Central memory CD8-positive, alpha-beta T cell (primary cell): ENCODE results near the gene CDC20.
A peak's percentile ranks its signal among the peaks of the same experiment; 100 is the strongest.
"Not testable (repeated sequence)": the region's sequence is repeated elsewhere in the genome, so short reads cannot be mapped to it uniquely, and the experiment has no call there.

Experiments
- ATAC-seq: fragments of 150-1000 bp; cut with Tn5 transposase; replicated peaks from 2 replicates; pipeline ENCODE4 v1.10.0; 2022; ENCODE audit warnings: mild to moderate bottlenecking, moderate FRiP score, moderate number of reproducible peaks; ENCODE audit not compliant: poor library complexity, severe bottlenecking; ENCODE audit errors: extremely low read depth
- DNase-seq, 2 donors: peaks; one replicate each; pipeline ENCODE4 v3.0.0; 2021; ENCODE audit warnings: low spot score in 2 of 2
- H3K27ac Mint-ChIP-seq: one replicate; pipeline ENCODE4 v1.8.0; 2022; ENCODE audit warnings: low read depth, mild to moderate bottlenecking, moderate library complexity, mixed read lengths
- H3K27me3 Mint-ChIP-seq: one replicate; pipeline ENCODE4 v1.8.0; 2022; ENCODE audit warnings: mixed read lengths
- H3K36me3 Mint-ChIP-seq: one replicate; pipeline ENCODE4 v1.8.0; 2022; ENCODE audit warnings: mild to moderate bottlenecking, moderate library complexity, mixed read lengths; ENCODE audit not compliant: insufficient read depth
- H3K4me1 Mint-ChIP-seq: one replicate; pipeline ENCODE4 v1.8.0; 2022; ENCODE audit warnings: mixed read lengths
- H3K4me3 Mint-ChIP-seq: one replicate; pipeline ENCODE4 v1.8.0; 2022; ENCODE audit warnings: mild to moderate bottlenecking, moderate library complexity, mixed read lengths
- H3K9me3 Mint-ChIP-seq: one replicate; pipeline ENCODE4 v1.8.0; 2022; ENCODE audit warnings: mixed read lengths

Gene CDC20

GRCh38 chr1:43367026-43367903, 8.5 kb downstream of the CDC20 start:
- peak overlapping the region; percentile 86 for H3K4me3 Mint-ChIP-seq
- ATAC-seq (peak; percentile 38), DNase-seq (peak in 1 of 2 donors; percentile 16)
- peaks cover 20% of the 10 kb centered on the region for H3K36me3 Mint-ChIP-seq
- peaks cover 44% of the 10 kb centered on the region for H3K4me1 Mint-ChIP-seq
- no peaks in the 10 kb centered on the region for H3K27me3 Mint-ChIP-seq
- peak overlapping the region; percentile 97 for H3K27ac Mint-ChIP-seq
- H3K9me3 Mint-ChIP-seq, result no peaks in the 10 kb centered on the region

- peak; percentile 72 for ATAC-seq
- no peaks in the 10 kb centered on the region for H3K9me3 Mint-ChIP-seq
- no peaks in the 10 kb centered on the region for H3K27me3 Mint-ChIP-seq
- H3K27ac Mint-ChIP-seq, result peak within 1 kb of the TSS; percentile 97
- H3K4me3 Mint-ChIP-seq, result peak within 1 kb of the TSS; percentile 86
- peak; percentile 55 to 59 for DNase-seq
- peaks cover 44% of the 10 kb centered on the region for H3K4me1 Mint-ChIP-seq
- peaks cover 14% of the 10 kb centered on the region for H3K36me3 Mint-ChIP-seq
These were observed 9.3 kb downstream of the CDC20 start, which contains the start of gene ELOVL1 for GRCh38 chr1:43367904-43368645. Gene ELOVL1, minus strand, starts transcription at chr1:43368011. Its CDS starts 2,402 bp downstream, at chr1:43365609.

GRCh38 chr1:43368646-43369020, 9.9 kb downstream of the CDC20 start:
- H3K4me1 Mint-ChIP-seq, result peaks cover 44% of the 10 kb centered on the region
- peak overlapping the region; percentile 92 for H3K27ac Mint-ChIP-seq
- peak overlapping the region; percentile 86 for H3K4me3 Mint-ChIP-seq
- H3K27me3 Mint-ChIP-seq, result no peaks in the 10 kb centered on the region
- no peaks in the 10 kb centered on the region for H3K9me3 Mint-ChIP-seq
- H3K36me3 Mint-ChIP-seq, result peaks cover 10% of the 10 kb centered on the region
- ATAC-seq (no peak), DNase-seq (no peak)

- peaks cover 39% of the 10 kb centered on the region for H3K4me1 Mint-ChIP-seq
- not testable (repeated sequence) for H3K27me3 Mint-ChIP-seq, ATAC-seq, H3K9me3 Mint-ChIP-seq, H3K36me3 Mint-ChIP-seq, DNase-seq, H3K27ac Mint-ChIP-seq, H3K4me3 Mint-ChIP-seq
These were observed 11.0 kb downstream of the CDC20 start for GRCh38 chr1:43369779-43370178.

GRCh38 chr1:43370564-43370963, 11.8 kb downstream of the CDC20 start:
- ATAC-seq (no peak), DNase-seq (no peak)
- no peaks in the 10 kb centered on the region for H3K9me3 Mint-ChIP-seq
- H3K27ac Mint-ChIP-seq, result no peak overlapping the region
- no peaks in the 10 kb centered on the region for H3K27me3 Mint-ChIP-seq
- H3K36me3 Mint-ChIP-seq, result peaks cover 5% of the 10 kb centered on the region
- peaks cover 35% of the 10 kb centered on the region for H3K4me1 Mint-ChIP-seq
- no peak overlapping the region for H3K4me3 Mint-ChIP-seq

GRCh38 chr1:43372172-43372571, 13.4 kb downstream of the CDC20 start:
- Mint-ChIP-seq H3K4me3 (no peak overlapping the region), H3K27me3 (no peaks in the 10 kb centered on the region), H3K9me3 (no peaks in the 10 kb centered on the region), H3K36me3 (peaks cover 3% of the 10 kb centered on the region), H3K27ac (no peak overlapping the region), H3K4me1 (peaks cover 23% of the 10 kb centered on the region)
- ATAC-seq (no peak), DNase-seq (no peak)

- H3K4me1 Mint-ChIP-seq, result peaks cover 18% of the 10 kb centered on the region
- no peaks in the 10 kb centered on the region for H3K27me3 Mint-ChIP-seq
- H3K4me3 Mint-ChIP-seq, result no peak overlapping the region
- ATAC-seq (no peak), DNase-seq (no peak)
- H3K27ac Mint-ChIP-seq, result no peak overlapping the region
- H3K9me3 Mint-ChIP-seq, result no peaks in the 10 kb centered on the region
- H3K36me3 Mint-ChIP-seq, result peaks cover 1% of the 10 kb centered on the region
These were observed 14.5 kb downstream of the CDC20 start for GRCh38 chr1:43373066-43373940.

GRCh38 chr1:43376723-43377235, 18.0 kb downstream of the CDC20 start:
- no peaks in the 10 kb centered on the region for H3K9me3 Mint-ChIP-seq
- H3K4me1 Mint-ChIP-seq, result peaks cover 6% of the 10 kb centered on the region
- peaks cover 2% of the 10 kb centered on the region for H3K36me3 Mint-ChIP-seq
- no peaks in the 10 kb centered on the region for H3K27me3 Mint-ChIP-seq
- H3K4me3 Mint-ChIP-seq, result no peak overlapping the region
- ATAC-seq, result no peak
- DNase-seq, result no peak
- no peak overlapping the region for H3K27ac Mint-ChIP-seq

GRCh38 chr1:43377831-43378230, 19.1 kb downstream of the CDC20 start:
- H3K4me3 Mint-ChIP-seq, result no peak overlapping the region
- no peaks in the 10 kb centered on the region for H3K27me3 Mint-ChIP-seq
- no peak overlapping the region for H3K27ac Mint-ChIP-seq
- H3K4me1 Mint-ChIP-seq, result peaks cover 6% of the 10 kb centered on the region
- no peaks in the 10 kb centered on the region for H3K9me3 Mint-ChIP-seq
- no peak for ATAC-seq
- H3K36me3 Mint-ChIP-seq, result peaks cover 2% of the 10 kb centered on the region
- DNase-seq, result no peak

GRCh38 chr1:43379476-43379875, 20.7 kb downstream of the CDC20 start:
- peaks cover 6% of the 10 kb centered on the region for H3K4me1 Mint-ChIP-seq
- H3K27ac Mint-ChIP-seq, result peak overlapping the region; percentile 36
- no peaks in the 10 kb centered on the region for H3K27me3 Mint-ChIP-seq
- peaks cover 11% of the 10 kb centered on the region for H3K36me3 Mint-ChIP-seq
- DNase-seq (no peak), ATAC-seq (no peak)
- no peak overlapping the region for H3K4me3 Mint-ChIP-seq
- no peaks in the 10 kb centered on the region for H3K9me3 Mint-ChIP-seq

- Mint-ChIP-seq H3K36me3 (peaks cover 23% of the 10 kb centered on the region), H3K4me3 (no peak overlapping the region), H3K27ac (no peak overlapping the region)
These were observed 22.8 kb downstream of the CDC20 start for GRCh38 chr1:43381612-43382011.

More at GRCh38 chr1:43381612-43382011, 22.8 kb downstream of the CDC20 start:
- H3K27me3 Mint-ChIP-seq, result no peaks in the 10 kb centered on the region
- DNase-seq, result no peak
- ATAC-seq, result no peak
- H3K9me3 Mint-ChIP-seq, result no peaks in the 10 kb centered on the region
- H3K4me1 Mint-ChIP-seq, result no peaks in the 10 kb centered on the region
